ENCODE data around the gene ZSCAN5A. TPM values are rescaled to one million over a fixed set of nuclear protein-coding genes. Genes with fewer than 3 reads are reported as not detected.

Gene ZSCAN5A
- total and polyA plus RNA-seq, 10 of the 15 experiments (the other 5 are each of a cell fraction or from before 2014, with no cell fraction given): 5.5 to 12.0 (median 8.7) TPM

DNA sequence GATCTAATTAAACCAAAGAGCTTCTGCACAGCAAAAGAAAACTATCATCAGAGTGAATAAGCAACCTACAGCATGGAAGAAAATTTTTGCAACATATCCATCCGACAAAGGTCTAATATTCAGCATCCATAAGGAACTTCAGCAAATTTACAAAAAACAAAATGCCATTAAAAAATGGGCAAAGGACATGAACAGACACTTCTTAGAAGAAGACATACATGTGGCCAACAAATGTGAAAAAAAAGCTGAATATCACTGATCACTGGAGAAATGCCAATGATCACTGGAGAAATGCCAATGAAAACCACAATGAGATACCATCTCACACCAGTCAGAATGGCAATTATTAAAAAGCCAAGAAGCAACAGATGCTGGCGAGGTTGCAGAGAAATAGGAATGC lies 46.2 kb upstream of the ZSCAN5A start (continued):
- TF ChIP-seq, protein P1, sequence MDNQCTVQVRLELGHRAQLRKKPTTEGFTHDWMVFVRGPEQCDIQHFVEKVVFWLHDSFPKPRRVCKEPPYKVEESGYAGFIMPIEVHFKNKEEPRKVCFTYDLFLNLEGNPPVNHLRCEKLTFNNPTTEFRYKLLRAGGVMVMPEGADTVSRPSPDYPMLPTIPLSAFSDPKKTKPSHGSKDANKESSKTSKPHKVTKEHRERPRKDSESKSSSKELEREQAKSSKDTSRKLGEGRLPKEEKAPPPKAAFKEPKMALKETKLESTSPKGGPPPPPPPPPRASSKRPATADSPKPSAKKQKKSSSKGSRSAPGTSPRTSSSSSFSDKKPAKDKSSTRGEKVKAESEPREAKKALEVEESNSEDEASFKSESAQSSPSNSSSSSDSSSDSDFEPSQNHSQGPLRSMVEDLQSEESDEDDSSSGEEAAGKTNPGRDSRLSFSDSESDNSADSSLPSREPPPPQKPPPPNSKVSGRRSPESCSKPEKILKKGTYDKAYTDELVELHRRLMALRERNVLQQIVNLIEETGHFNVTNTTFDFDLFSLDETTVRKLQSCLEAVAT (IDR thresholded peaks at IDR 0.05): no peak
- TF ChIP-seq, protein P2, sequence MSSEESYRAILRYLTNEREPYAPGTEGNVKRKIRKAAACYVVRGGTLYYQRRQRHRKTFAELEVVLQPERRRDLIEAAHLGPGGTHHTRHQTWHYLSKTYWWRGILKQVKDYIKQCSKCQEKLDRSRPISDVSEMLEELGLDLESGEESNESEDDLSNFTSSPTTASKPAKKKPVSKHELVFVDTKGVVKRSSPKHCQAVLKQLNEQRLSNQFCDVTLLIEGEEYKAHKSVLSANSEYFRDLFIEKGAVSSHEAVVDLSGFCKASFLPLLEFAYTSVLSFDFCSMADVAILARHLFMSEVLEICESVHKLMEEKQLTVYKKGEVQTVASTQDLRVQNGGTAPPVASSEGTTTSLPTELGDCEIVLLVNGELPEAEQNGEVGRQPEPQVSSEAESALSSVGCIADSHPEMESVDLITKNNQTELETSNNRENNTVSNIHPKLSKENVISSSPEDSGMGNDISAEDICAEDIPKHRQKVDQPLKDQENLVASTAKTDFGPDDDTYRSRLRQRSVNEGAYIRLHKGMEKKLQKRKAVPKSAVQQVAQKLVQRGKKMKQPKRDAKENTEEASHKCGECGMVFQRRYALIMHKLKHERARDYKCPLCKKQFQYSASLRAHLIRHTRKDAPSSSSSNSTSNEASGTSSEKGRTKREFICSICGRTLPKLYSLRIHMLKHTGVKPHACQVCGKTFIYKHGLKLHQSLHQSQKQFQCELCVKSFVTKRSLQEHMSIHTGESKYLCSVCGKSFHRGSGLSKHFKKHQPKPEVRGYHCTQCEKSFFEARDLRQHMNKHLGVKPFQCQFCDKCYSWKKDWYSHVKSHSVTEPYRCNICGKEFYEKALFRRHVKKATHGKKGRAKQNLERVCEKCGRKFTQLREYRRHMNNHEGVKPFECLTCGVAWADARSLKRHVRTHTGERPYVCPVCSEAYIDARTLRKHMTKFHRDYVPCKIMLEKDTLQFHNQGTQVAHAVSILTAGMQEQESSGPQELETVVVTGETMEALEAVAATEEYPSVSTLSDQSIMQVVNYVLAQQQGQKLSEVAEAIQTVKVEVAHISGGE (CRISPR knock-in tag; IDR thresholded peaks at IDR 0.05): no peak
- TF ChIP-seq POLR2AphosphoS2 (IDR thresholded peaks at IDR 0.05; ENCODE audit: low read depth, low read length): no peak

DNA sequence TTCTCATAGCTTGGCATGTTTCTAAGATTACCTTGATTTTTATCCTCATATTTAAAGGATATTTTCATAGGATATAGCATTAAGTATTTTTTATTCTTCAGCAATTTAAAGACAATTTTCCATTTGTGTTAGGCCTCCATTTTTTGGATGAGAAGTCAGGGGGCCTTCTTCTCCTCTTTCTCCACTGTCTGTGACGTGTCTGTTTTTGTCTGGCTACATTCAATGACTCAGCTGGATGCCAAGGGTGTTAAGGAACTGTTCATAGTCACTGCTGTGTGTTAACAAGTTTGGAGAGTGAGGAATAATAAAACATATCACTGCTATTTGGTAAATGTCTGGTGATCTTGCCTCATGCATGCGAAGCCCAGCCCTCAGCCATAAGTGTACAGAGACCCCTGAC lies 42.3 kb upstream of the ZSCAN5A start:
- H3K79me2 ChIP-seq (ENCODE audit: control insufficient read depth, insufficient read depth, low read length): no peaks in the 10 kb centered on the region
- POLR2A ChIA-PET: no interaction called here
- no peak overlapping the region for H3K9ac ChIP-seq (ENCODE audit: control insufficient read depth, insufficient read depth, low read length)
- H3K27me3 ChIP-seq (replicated peaks in 1 of 2; ENCODE audit: control insufficient read depth in 2 of 2, insufficient read depth in 2 of 2, low read length in 1 of 2): no peaks in the 10 kb centered on the region
- H3K4me2 ChIP-seq (ENCODE audit: control insufficient read depth, insufficient read depth): no peak overlapping the region
- BruUV-seq (replicated peaks): no TSS peak
- WGBS (ENCODE audit: insufficient coverage, insufficient replicate concordance, low lambda C conversion rate, missing lambda C conversion rate): 17% methylated on average over 2 of the region's 2 CpGs
- SMC1A ChIA-PET (ENCODE audit: uncharacterized antibody, unreplicated experiment): no interaction called here
- H3K4me1 ChIP-seq (ENCODE audit: control insufficient read depth, insufficient read depth, low read length): no peaks in the 10 kb centered on the region
- H3K4me3 ChIP-seq: no peak overlapping the region
- no peaks in the 10 kb centered on the region; the same call in 2 of the 3 replicates for H3K9me3 ChIP-seq (replicated peaks; ENCODE audit: control insufficient read depth, insufficient read depth, low read length)
- RAD21 ChIA-PET (ENCODE audit: unreplicated experiment): no interaction called here
- H3K36me3 ChIP-seq (ENCODE audit: control insufficient read depth in 2 of 2, insufficient read depth in 2 of 2, low read length in 1 of 2): no peaks in the 10 kb centered on the region
- H4K20me1 ChIP-seq (ENCODE audit: control insufficient read depth, insufficient read depth): no peaks in the 10 kb centered on the region
- H2AFZ ChIP-seq (ENCODE audit: control insufficient read depth, low read depth, low read length): no peak overlapping the region
- H3K27ac ChIP-seq (ENCODE audit: control insufficient read depth, insufficient read depth): no peak overlapping the region
- ATAC-seq (no peak), DNase-seq (ENCODE audit: low read depth, low spot score) (no peak), FAIRE-seq (no peak)
- CTCF ChIA-PET: no interaction called here
- TF ChIP-seq MEF2A (IDR thresholded peaks at IDR 0.05; ENCODE audit: insufficient read depth, low read depth, low read length): no peak
- TF ChIP-seq, protein P3, sequence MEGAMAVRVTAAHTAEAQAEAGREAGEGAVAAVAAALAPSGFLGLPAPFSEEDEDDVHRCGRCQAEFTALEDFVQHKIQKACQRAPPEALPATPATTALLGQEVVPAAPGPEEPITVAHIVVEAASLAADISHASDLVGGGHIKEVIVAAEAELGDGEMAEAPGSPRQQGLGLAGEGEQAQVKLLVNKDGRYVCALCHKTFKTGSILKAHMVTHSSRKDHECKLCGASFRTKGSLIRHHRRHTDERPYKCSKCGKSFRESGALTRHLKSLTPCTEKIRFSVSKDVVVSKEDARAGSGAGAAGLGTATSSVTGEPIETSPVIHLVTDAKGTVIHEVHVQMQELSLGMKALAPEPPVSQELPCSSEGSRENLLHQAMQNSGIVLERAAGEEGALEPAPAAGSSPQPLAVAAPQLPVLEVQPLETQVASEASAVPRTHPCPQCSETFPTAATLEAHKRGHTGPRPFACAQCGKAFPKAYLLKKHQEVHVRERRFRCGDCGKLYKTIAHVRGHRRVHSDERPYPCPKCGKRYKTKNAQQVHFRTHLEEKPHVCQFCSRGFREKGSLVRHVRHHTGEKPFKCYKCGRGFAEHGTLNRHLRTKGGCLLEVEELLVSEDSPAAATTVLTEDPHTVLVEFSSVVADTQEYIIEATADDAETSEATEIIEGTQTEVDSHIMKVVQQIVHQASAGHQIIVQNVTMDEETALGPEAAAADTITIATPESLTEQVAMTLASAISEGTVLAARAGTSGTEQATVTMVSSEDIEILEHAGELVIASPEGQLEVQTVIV (IDR thresholded peaks at IDR 0.05; ENCODE audit: borderline replicate concordance, partially characterized antibody): no peak
- no peak for TF ChIP-seq RUNX3 (IDR thresholded peaks at IDR 0.05; ENCODE audit: low read length)
- no peak for TF ChIP-seq PML (IDR thresholded peaks at IDR 0.05; ENCODE audit: low read length)
- TF ChIP-seq, protein P4, sequence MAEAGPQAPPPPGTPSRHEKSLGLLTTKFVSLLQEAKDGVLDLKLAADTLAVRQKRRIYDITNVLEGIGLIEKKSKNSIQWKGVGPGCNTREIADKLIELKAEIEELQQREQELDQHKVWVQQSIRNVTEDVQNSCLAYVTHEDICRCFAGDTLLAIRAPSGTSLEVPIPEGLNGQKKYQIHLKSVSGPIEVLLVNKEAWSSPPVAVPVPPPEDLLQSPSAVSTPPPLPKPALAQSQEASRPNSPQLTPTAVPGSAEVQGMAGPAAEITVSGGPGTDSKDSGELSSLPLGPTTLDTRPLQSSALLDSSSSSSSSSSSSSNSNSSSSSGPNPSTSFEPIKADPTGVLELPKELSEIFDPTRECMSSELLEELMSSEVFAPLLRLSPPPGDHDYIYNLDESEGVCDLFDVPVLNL (IDR thresholded peaks at IDR 0.05; ENCODE audit: low read depth, low read length): no peak
- TF ChIP-seq WRNIP1 (IDR thresholded peaks at IDR 0.05; ENCODE audit: borderline replicate concordance, low read depth, low read length): no peak
- TF ChIP-seq SMAD5 (IDR thresholded peaks at IDR 0.05; ENCODE audit: low read depth): no peak
- no peak for TF ChIP-seq TCF3 (IDR thresholded peaks at IDR 0.05; ENCODE audit: borderline replicate concordance, insufficient read depth, low read depth, low read length)
- intact Hi-C loops (cut with micrococcal nuclease; ENCODE audit: unreplicated experiment) (no loop called here), in situ Hi-C loops (cut with MboI) (no loop called here)

Data from GM12878 (cell line).